GM19463 (cell line): Measurements from ENCODE around the gene SPTLC1.

Experiments used
- ATAC-seq: cut with Tn5 transposase; IDR thresholded peaks from one replicate; pipeline ENCODE4 v1.9.1; 2021; ENCODE audit warnings: mild to moderate bottlenecking, moderate library complexity; ENCODE audit not compliant: unreplicated experiment

Gene SPTLC1

DNA sequence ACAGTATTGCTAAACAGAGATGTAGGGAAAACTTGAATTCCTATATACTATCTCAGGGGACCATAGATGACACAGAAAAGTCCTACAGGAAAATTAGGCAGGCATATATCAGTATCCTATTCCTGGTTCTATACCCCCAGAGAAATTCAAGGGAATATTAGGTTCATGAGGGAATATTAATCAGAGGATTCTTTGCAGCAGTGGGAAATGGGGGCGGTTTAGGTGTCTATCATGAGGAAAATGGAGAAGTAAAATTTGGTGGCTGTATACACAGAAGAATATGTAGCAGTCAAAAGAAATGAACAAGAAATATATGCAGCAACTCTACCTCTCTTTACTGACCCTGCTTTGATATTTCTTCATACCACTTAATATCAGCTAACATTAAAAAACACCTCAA, 20.0 kb downstream of the SPTLC1 start:
- ATAC-seq, result no peak

DNA sequence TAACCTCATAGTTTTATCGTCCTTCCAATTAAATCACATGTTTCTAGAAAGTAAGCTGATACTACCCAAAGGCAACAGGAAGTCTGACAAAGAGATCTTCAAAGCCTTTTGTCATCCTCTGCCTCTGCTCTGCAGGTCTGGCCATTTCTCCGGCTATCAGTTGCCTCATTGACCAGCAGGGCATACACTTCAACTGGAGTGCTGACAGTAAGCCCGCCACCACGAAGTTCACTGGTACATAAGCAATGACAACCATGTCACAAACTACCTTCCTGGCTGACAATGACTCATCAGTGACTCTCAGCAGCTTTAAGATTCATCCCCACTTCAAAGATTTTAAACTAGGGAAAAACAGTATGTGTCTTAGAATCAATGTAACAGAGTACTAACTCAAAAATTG, 20.6 kb downstream of the SPTLC1 start:
- no peak for ATAC-seq

DNA sequence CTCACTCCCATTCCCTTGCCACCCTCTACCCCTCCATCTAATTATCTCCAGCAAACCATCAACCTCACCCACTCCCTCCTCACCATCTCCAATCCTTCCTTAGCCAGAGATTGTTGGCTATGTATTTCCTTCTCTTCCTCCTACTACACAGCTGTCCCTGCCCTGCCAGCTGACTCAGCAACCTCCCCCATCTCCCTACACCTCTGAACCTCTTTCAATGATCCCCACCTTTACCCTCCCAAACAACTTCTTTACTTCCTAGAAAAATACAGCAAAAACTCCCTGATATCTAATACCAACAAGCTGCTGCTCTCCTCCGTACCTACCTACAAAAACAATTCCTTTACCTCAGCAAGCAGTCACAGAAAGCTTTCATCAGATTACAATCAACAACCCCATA, 37.3 kb downstream of the SPTLC1 start:
- ATAC-seq, result no peak

DNA sequence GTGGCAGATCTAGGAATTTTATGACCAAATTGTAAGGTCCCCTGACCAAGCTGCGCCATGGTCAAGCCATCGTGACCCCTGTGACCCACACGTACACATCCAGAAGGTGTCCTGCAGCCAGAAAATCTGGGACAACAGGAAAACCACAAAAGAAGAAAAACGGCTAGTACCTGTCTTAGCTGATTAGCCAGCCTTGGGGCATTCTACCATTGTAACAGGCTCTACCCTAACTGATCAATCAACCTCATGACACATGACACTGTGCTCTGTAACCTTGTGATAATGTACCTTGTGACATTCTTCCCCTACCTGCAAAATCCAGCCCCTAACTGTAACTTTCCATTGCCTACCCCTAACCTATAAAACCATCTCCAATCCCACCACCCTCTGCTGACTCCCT, 43.6 kb downstream of the SPTLC1 start:
- no peak for ATAC-seq

DNA sequence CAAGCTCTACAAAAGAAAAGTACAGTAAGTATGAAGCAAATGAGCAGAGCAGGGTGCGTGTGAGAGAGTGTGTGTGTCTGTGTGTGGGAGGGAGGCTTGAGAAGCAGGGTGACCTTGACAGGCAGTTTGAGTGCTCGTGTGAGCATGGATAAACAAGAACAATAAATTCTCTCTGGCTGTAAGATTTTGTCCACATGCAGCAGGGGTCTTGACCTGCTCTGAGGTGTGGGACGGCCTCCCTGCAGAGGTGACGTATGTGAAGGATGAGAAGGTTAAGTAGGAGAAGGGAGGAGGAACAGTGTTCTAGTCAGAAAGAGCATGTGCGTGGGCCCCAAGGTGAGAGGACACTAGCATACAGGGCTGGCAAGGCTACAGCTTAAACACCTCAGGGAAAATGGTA, 49.0 kb downstream of the SPTLC1 start:
- no peak for ATAC-seq

DNA sequence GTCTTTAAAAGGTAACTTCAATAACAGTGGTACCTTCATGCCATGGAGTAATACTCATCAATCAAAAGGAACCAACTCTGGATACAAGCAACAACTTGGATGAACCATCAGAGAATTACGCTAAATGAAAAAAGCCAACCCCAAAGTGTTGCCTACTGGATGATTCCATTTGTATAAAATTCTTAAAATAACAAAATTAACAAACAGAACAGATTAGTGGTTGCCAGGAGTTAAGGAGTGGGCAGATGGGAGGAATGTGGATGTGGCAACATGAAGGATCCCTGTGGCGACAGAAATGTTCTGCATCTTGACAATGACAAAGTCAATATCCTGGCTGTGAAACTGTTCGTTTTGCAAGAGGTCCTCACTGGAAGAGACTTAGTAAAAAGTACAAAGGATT, 50.5 kb downstream of the SPTLC1 start:
- no peak for ATAC-seq

DNA sequence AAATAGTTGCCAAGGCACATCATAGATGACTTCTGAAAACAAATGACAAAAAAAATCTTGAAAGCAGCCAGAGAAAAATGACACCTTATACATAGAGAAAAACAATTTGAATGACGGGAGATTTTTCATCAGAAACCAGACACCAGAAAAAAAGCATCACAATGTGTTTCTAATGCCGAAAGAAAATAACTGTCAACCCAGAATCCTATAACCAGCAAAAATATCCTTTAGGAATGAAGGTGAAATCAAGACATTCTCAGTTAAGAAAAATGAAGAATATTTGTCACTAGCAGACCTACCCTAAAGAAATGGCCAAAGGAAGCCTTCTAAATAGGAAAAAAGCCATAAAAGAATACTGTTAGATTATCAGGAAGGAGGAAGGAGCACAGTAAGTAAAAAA, 54.0 kb downstream of the SPTLC1 start:
- ATAC-seq, result no peak

DNA sequence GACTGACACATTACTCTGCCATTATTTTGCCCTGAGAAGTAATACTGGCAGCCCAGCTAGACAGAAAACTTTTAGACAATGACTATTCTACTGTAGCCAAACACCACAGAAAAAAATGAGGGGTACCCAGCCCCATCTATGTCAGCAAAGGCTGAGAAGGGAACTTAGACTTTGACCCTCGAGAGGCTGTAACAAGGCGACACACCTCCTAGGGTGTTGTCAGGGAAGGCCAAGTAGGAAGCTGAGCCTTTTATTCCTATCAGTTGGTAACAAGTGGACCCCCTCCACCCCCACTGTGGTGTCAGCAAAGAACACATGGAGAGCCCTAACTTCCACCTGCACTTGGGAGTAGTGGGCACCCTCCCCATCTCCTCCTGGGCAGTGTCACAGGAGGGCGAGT, 55.6 kb downstream of the SPTLC1 start:
- ATAC-seq, result no peak

DNA sequence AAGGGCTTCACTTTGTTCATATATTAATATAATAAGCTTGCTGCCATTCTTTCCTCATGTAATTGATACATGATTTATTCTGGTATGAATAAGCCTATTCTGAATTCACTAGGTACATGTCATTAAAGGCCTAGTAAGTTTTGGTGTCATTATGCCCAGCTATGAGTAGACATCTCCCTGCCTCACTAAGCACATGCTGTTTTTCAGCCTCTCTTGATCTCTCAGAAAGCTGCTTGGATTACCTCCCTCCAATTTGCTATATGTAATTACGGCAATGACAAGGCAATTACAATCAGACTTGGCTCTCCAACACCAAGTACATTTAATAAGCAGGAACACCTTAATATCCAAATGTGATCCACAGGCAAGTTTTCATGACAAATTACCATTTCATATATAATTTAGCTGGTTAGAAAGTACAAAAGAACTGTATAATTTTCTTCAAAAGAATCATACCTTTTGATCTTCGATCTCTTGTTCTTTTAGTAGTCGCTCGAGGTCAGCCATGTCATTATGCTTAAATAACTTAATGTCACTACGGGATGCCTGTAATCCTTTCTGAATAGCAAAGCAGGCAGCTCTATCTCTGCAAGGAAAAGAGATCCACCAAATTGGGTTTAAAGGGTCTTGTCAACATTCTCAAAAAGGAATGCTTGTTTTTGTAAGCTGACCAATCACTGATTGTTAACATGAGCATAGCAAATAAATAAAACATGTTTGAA, 56.3 kb downstream of the SPTLC1 start:
- no peak for ATAC-seq

DNA sequence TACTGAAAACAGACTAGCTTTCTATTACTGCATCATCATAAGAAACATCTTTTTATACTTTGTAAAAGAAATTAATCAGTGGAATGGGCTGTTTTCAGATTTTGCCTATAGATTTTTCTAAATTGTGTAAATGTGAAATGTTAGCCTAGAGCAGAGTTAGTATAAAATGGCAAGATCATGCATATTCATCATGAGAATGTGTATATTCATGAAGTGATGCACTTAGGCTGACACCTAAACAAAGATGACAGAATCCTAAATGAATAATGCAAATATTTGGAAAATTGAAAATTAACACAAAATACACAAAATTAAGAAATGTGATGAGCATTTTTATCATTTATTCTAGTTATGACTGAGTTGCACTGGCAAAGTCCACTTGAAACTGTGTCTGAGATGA, 57.2 kb downstream of the SPTLC1 start:
- ATAC-seq, result no peak

DNA sequence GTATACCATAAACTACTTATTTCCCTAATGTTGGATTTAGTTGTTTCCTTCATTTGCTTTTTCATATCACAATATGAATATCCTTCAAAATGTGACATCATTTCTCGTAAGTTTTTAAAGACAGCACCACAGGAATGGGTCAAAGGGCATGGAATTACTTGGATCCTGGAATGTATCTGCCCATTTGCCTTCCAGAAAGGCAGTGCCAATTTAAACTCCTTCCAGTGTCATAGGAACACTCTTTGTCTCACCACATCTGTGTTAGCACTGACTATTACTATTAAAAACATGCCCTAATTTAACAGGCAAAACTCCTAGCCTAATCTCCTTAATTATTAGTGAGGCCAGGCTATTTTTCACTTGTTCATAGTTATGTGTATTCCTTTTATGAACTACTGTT, 58.0 kb downstream of the SPTLC1 start:
- no peak for ATAC-seq

DNA sequence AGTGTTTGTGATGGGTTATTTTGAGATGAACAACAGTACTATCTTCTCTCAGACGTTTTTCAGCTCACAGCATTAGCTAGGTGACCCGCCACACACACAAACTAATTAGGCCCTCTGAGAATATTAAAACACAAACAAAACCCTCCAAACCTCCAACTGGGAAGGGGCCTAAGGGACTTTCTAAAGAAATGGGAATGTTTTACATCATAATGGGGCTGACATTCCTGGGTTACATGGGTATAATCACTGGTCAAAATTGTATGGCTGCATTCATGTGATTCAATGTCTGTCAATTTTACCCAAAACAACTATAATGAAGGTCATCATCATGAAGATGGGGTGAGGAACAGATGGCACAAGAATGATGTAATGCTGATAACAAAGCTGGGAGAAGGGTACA, 59.6 kb downstream of the SPTLC1 start:
- ATAC-seq, result no peak

DNA sequence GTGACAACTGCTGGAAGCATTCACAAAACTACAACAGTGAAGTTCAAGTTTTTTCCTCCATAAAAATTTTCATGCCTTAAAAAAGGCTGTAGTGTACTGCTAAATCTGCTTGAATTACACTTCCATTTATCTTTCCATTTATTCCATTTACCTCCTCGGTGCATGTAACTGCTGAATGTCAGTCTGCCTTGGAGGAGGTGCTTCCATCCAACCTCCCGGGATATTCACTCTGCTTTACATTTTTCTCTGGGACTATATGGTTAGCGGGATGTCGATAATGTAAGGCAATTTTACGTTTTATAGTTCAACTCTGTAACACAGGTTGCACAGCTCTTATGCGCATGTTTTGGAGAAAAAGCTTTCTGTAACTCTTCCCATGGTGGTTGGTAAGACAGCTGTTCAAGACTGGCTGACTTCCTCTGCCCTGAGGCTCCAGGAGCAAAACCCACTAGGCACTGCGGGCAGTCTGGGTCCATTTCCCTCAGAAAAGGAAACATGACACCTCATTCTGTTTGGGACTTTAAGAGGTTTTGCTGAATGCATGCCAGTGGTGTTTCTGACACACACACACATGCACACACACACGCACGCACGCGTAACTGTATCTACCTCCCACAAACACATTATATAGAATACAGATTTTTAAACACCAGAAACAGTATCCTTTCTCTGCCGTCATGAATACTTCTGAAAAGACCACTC, 66.1 kb downstream of the SPTLC1 start:
- no peak for ATAC-seq

DNA sequence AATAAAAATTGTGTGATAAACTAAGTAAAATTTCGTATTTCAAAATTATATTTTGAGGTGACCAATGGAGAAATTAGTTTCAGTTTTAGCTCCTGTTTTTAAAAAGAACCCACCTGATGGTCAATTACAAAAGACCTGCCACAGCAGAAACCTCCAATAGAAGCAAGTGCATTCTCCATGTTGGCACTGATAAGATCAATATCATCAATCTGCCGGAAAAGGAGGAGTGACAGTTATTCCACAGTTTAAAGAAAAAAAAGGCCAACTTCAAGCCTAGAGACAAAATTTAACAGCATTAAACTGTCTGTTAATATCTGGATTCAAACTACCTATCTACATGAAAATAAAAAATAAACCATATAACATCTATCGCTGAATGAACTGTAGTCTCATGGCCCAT, 67.7 kb downstream of the SPTLC1 start:
- ATAC-seq, result no peak

DNA sequence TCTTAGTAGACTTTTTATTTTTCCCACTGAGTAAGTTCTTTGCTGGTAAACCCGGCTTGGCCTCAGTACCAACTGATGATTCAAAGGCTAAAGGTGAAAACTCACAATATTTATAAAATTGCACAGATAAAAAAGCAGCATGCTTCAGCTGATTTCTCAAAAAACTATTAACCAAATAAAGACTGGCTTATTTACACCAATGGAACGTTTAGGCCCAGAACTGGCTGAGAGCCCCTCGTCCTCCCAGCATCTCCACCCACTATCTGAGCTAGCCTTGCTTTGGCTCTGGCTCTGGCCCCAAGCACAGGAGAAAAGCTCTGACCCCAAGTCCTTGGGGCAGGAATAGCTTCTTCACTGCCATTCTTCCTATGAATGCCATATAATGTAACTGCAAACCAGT, 68.5 kb downstream of the SPTLC1 start:
- ATAC-seq, result no peak

DNA sequence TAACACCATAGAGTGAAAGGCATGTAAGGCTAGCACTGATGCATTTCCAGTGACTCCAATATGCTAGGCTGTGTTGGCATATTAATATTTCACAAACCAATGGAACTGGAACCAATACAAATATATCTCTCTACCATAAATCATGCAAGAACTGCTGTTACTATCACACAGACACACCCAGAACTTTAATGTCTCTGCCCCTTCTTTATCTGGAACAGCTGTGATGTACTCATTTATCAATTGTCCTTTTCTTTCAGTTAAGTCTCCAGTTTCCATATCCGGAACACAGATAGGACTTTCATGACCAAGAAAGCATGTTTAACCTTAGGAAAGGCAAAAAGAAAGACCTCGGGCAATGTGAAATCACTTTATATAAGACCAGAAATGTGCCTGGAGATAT, 70.3 kb downstream of the SPTLC1 start:
- no peak for ATAC-seq

DNA sequence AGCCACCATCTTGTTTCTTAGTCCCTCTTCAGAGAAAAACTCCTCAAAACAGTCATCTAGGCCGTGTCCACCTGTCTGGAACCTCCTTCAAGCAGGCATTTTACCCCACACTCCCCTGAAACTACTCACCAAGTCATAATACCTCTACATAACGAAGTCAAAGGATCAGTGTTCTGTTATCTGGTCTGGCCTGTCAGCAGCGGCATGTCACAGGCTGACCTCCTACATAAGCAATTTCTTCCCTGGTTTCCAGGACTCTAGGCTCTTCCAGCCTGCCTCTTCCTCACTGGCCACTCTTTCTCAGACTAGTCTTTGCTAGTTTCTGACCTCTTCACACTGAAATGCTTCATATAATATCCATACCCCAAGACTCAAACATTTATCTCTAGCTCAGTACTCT, 72.2 kb downstream of the SPTLC1 start:
- ATAC-seq, result no peak

DNA sequence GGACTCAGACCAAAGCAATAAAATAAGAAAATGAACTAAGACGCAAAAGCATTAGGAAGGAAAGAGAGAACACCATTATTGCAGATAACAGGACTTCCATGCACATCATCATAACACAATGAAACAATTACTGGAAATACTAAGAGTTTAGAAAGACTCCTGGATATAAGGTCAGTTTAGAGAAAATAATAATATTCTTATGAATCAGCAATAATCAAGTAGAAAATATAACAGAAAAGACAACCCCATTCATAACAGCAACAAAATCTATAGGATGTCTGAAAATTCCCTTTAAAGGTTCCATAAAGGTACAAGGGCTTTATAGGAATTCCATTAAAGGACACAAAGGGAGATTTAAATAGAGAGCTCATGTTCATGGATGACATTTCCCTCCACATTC, 73.0 kb downstream of the SPTLC1 start:
- no peak for ATAC-seq

DNA sequence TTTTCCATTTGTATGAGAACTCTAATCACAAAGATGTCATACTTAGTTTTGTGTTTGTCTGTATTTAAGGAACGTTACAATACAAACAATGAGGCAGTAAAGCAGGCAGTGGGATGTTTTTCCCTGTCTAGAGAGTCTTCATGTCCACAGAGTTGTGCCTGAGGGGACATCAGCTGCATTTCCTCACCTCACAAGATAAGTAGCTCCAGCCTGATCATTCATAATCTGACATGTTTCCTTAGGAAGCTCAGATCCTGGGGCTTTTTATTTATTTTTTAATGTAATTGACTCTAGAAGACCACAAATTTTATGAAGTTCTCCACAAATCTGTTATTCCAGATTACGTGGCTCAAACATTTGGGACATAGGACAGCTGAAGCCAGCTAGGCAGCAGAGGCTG, 78.5 kb downstream of the SPTLC1 start:
- no peak for ATAC-seq

DNA sequence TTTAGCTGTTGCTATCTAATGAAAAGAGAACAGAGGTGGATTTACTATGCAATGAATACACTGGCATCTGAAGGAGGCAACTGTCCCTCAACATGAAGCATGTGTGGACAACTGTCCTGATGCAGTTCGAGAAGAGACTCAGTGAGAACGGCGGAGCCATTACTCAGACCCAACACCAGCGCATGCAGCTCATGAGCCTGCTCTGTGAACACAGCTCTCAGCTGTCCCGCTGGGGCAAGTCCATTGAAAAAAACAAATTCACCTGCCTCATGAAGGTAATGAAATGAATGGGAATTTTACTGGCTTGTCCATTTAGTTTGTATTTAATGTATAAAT, 78.8 kb downstream of the SPTLC1 start:
- no peak for ATAC-seq

DNA sequence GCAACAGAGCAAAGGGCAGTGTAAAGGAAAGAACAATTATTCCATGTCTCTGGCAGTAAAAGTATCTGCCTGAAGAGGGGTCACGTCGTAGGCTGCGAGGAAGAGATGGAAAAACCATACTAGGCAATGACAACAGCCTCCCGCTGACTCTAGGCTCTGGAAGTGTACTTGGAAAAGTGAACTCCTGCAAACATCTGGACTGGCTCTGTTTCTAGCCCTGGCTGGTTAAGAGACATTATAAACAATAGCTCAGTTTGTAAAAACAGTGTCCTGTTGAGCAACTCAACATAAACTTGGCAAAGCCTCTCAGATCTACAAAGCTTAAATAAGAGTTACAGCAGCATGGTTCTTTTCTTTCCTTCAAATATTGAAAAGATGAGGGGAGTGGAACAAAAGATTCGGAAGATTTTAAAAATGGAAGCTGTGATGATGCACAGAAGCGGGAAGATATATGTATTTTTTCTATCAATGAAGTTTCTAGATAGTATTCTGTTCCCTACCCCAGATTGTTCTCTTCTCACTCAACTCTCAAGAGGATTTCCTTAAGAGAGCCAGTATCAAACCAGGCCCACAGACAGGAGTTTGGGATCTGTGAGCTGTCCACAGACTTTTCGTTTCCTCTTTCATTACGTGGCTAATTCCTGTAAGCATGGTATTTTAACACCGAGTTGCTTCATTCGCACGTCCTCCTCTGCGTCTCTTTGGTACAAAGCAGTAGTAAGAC, 79.4 kb downstream of the SPTLC1 start:
- ATAC-seq, result no peak

DNA sequence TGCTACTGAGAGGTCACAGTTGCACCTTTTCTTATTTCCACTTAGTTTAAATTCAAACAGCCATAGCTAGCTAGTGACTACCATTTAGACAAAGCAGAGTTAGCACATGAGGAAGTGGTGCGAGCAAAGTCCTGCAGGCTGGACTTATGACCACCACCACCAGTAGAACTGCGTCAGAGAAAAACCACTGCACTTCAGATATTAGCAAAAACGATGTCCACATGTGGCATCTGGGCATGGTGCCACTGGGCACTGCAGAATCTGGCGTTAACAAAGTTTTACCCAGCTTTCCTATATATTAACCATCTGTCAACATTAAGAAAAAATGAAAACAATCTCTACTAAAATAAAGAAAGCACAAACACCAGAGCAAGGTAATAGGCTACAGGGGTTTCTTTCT, 80.1 kb downstream of the SPTLC1 start:
- no peak for ATAC-seq
